ENCODE data around the gene SIGLEC1. TPM values are rescaled to one million over a fixed set of nuclear protein-coding genes. Genes with fewer than 3 reads are reported as not detected.

Gene SIGLEC1
- not detected in 2 replicates for total RNA-seq (2014; rRNA removed; shearing (Covaris generic))
- not detected in 2 replicates for polyA plus RNA-seq (2016; fragmentation: Nextera tagmentation; extraction: Ambion mirVana)
- long read RNA-seq = 0 reads

GRCh38 chr20:3712279-3712873, at the start of gene SIGLEC1:
SIGLEC1 (minus strand) TSS chr20:3712600; CDS start chr20:3707128, 5,472 bp downstream.
- Mint-ChIP-seq H3K4me3 (no peak within 1 kb of the TSS), H3K27ac (no peak within 1 kb of the TSS), H3K9me3 (no peaks in the 10 kb centered on the region), H3K36me3 (ENCODE audit: low read depth) (no peaks in the 10 kb centered on the region), H3K27me3 (ENCODE audit: insufficient read depth, low read depth, poor library complexity) (peaks cover 3% of the 10 kb centered on the region), H3K4me1 (no peaks in the 10 kb centered on the region)
- no peaks in the 10 kb centered on the region for H3K79me2 ChIP-seq (replicated peaks; ENCODE audit: insufficient read depth)
- ATAC-seq (no peak), DNase-seq (ENCODE audit: low spot score) (no peak)
- no peak within 1 kb of the TSS for H3K27ac ChIP-seq (ENCODE audit: low read depth)
- TF ChIP-seq, protein P1, sequence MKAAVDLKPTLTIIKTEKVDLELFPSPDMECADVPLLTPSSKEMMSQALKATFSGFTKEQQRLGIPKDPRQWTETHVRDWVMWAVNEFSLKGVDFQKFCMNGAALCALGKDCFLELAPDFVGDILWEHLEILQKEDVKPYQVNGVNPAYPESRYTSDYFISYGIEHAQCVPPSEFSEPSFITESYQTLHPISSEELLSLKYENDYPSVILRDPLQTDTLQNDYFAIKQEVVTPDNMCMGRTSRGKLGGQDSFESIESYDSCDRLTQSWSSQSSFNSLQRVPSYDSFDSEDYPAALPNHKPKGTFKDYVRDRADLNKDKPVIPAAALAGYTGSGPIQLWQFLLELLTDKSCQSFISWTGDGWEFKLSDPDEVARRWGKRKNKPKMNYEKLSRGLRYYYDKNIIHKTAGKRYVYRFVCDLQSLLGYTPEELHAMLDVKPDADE (IDR thresholded peaks at IDR 0.05) = no peak
- TF ChIP-seq REST (IDR thresholded peaks at IDR 0.05; ENCODE audit: unreplicated experiment) (no peak), CTCF (conservative IDR thresholded peaks at IDR 0.05; ENCODE audit: low read depth in 2 of 2) (no peak), ZNF114 (CRISPR knock-in tag; IDR thresholded peaks at IDR 0.05) (no peak), ZNF462 (CRISPR knock-in tag; IDR thresholded peaks at IDR 0.05) (no peak), EZH2phosphoT487 (IDR thresholded peaks at IDR 0.05; ENCODE audit: unreplicated experiment) (no peak), STAT1 (IDR thresholded peaks at IDR 0.05; ENCODE audit: unreplicated experiment) (no peak), NANOG (IDR thresholded peaks at IDR 0.05; ENCODE audit: borderline replicate concordance) (no peak), JUNB (IDR thresholded peaks at IDR 0.05; ENCODE audit: unreplicated experiment) (no peak), ZNF331 (CRISPR knock-in tag; IDR thresholded peaks at IDR 0.05; ENCODE audit: low read depth) (no peak), CREB1 (CRISPR knock-in tag; IDR thresholded peaks at IDR 0.05; ENCODE audit: low read depth) (no peak), EZH2 (IDR thresholded peaks at IDR 0.05; ENCODE audit: low read depth, unreplicated experiment) (no peak), POLR2AphosphoS5 (IDR thresholded peaks at IDR 0.05; ENCODE audit: low read depth) (no peak)
- no peaks in the 10 kb centered on the region for H3F3A ChIP-seq (replicated peaks; ENCODE audit: low read depth)
- no peaks in the 10 kb centered on the region for H3K9me2 ChIP-seq (ENCODE audit: insufficient read depth)
- H3K4me2 ChIP-seq = no peak within 1 kb of the TSS
- no peaks in the 10 kb centered on the region for H3K36me3 ChIP-seq (ENCODE audit: insufficient read depth)
- no peak within 1 kb of the TSS for H2AFZ ChIP-seq
- no peak within 1 kb of the TSS for H3K4me3 ChIP-seq
- no peaks in the 10 kb centered on the region for H4K20me1 ChIP-seq (replicated peaks; ENCODE audit: insufficient read depth)
- H3K27me3 ChIP-seq (ENCODE audit: insufficient read depth) = no peaks in the 10 kb centered on the region
- H3K4me1 ChIP-seq (ENCODE audit: insufficient read depth) = no peaks in the 10 kb centered on the region
